KBM-7 (cell line): ENCODE data around the gene MRRF.
"Not testable (repeated sequence)": the region's sequence is repeated elsewhere in the genome, so short reads cannot be mapped to it uniquely, and the experiment has no call there.

Experiments
- DNase-seq: peaks from one replicate; pipeline ENCODE4 v3.0.0-alpha.2; 2015
- in situ Hi-C: fragments of 300-500 bp; cut with MboI; formaldehyde crosslinking; loops from 2 replicates; pipeline ENCODE4 v1.14.3; 2020; ENCODE audit warnings: low sequenced_read_pairs, low pct_unique_long_range_greater_than_20kb, mixed read lengths

MRRF gene

DNA sequence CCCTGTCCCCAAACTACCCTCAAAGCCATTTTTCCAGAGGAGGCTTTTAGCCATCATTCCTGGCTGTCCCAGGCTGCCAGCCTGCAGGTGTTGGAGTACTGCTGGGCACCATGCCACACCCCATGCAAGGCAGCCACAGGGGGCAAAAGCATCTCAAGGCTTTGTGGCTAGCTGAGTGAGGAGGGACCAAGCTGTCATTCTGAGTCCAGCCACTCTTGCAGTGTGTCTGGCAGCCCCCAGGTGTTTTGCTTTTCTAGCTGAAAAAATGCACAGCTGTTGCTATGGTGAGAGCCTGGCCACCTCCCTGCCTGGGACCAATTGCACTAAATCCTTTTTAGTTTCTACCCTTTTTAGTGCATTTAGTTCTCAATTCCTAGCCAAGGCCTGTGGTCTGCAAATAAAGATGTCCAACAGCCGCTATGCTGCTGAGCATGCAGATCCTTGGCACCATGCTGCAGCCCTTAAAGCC lies 55.8 kb downstream of the MRRF start:
- no peak for DNase-seq
- in situ Hi-C loops, result no loop called here

DNA sequence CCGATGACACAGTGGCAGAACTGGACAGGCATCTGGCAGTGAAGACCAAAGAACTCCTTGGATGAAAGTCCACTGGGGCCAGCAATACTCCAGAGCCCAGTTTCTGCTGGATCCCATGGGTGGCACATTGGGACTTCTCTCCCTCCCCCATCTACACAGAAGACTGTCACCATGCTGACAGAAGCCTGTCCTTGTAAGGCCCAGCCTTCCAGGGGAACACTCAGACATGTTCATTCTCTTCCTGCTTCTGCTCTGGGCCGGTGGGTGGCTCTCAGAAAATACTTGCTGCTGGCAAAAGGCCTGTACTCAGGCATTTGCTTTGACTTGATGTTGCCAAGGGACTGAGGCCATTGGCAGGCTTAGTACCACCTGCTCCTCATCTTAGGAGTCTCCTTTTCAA lies 57.9 kb downstream of the MRRF start:
- in situ Hi-C loops, result no loop called here
- no peak for DNase-seq

DNA sequence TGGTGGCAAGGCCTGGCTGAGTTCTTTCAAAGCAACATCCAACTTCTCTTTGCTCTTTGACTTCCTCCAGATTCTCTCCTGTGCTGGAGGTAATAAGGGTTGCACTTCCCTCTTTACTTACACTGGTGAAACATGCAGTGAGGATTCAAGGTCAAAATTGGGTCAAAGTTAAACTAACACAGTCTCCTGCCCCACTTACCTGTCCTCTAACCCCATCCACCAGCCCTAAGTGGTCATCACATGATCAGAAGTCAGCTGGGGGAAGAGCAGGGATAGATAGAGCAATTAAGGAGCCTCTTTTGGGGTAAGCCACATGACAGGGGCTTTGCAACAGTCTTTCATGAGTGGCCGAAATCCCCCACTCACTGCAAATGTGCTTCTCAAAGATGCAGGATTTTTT lies 60.0 kb downstream of the MRRF start:
- DNase-seq, in situ Hi-C loops: not testable (repeated sequence)

DNA sequence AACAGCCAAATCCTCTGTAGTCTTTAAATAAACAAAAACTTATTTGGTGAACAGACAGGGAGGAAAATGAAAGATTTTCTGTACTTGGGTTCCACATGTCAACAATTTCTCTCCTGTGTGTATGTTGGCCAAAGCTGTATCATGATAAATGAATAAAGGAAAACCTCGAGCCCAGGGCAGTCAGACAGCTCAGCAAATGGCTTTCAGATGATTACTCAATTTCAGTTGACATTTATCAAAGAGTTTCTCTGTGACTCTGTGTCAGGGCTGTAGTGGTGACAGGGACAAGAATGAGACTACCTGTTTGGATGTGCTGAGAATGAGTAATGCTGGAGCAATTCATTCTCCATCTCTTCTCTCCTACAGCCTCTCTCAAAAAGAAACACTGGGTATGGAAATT lies 60.4 kb downstream of the MRRF start:
- DNase-seq, result no peak
- in situ Hi-C loops, result no loop called here

DNA sequence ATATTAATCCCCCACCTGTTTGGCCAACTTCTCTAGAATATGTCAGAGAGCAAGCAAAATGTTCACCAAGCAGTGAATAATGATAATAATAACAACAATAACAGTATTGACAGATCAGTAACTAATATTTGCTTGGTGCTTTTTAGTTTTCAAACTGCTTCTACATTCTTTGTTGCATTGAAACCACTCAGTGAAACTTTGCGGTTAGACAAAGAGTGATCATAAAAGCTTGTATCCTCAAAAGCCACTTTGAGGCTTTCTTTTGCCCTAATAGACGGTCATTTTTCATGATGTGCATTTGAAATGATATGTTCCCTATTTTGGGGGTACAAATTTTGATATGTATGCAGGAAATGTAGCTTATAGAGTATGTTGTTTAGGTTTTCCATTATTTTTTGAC lies 62.5 kb downstream of the MRRF start:
- in situ Hi-C loops, result no loop called here
- no peak for DNase-seq

DNA sequence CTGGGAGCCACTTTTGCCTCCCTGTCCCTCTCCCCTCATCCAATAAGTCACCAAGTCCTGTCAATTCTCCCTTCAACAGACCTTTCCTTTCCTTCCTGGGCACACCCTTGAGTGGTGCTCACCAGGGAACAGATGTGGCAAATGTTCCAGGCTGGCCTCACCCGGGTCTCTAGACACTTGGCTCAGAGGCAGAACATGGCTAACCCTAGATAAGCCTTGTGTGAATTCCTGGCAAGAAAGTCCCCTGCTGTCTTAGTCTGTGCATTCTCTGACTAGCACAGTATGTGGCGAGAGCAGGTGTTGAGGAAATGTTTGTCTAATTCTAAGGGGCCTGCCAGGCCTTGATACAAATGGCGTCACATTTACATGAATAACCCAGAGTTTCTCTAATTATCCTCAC lies 64.9 kb downstream of the MRRF start:
- in situ Hi-C loops, result no loop called here
- DNase-seq, result no peak

DNA sequence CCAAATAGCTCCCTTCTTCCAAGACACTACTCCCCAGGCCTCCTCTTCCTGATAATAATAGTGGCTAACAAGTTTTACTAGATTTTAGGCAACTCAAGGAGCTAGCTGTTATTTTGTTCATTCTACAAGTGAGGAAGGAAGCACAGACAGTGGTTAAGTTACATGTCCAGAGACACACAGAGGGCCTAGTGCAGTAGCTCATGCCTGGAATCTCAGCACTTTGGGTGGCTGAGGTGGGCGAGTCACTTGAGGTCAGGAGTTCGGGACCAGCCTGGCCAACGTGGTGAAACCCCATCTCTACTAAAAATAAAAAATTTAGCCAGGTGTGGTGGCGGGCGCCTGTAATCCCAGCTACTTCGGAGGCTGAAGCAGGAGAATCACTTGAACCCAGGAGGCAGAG lies 65.8 kb downstream of the MRRF start:
- in situ Hi-C loops, DNase-seq: not testable (repeated sequence)

DNA sequence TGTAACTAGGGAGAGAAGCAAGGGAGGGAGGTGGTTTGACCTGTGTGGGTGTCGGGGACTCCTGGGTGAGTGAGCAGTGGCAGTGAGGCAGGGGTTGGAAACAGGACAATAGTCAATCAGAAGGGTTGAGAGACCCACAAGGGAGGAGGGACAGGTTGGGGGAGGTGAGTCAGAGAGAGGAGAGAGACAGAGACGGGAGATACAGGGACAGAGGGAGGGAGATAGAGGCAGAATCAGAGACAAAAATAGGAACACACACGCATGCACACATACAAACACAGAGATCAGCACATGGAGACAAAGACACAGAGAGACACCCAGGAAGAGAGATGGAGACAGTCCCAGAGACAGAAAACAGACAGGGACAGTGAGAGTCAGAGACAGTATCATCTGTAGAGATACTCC lies 66.8 kb downstream of the MRRF start:
- no peak for DNase-seq
- in situ Hi-C loops, result no loop called here

DNA sequence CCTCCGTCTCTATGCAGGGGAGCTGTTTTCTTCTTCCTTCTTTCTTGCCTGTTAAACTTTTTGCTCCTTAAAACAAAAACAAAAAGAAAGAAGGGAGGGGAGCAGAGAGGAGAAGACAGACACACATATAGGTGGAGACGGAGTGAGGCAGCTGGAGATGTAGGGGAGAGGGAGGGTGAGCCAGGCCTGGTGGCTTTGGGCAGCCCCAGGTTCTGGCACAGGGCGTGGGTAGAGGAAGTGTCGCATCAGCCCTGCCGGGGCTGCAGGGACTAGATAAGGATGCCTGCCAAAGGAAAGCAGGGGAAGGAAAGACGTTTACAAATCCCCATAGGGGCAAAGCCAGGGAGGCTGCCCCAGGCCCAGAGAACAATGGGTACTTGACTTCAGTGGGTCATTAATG lies 67.4 kb downstream of the MRRF start:
- in situ Hi-C loops, result no loop called here
- DNase-seq, result peak; percentile 81

DNA sequence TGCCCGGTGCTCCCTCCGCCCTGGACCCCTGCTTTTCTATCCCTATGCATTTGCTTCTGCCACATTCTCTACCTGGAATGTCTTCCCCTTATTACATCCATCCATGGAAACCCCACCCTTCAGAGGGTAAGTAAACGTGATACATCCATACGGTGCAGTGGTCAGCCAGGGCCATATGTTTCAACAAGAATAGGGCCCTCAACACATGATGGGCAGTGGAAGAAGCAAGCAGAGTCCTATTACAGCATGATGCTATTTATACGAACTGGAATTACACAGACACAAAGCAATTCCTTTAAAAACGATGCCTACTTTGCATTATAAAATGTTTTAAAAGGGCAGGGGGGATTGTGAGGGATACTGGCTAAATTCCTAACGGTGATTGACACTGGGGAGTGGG lies 68.0 kb downstream of the MRRF start:
- in situ Hi-C loops, result no loop called here
- DNase-seq, result no peak

DNA sequence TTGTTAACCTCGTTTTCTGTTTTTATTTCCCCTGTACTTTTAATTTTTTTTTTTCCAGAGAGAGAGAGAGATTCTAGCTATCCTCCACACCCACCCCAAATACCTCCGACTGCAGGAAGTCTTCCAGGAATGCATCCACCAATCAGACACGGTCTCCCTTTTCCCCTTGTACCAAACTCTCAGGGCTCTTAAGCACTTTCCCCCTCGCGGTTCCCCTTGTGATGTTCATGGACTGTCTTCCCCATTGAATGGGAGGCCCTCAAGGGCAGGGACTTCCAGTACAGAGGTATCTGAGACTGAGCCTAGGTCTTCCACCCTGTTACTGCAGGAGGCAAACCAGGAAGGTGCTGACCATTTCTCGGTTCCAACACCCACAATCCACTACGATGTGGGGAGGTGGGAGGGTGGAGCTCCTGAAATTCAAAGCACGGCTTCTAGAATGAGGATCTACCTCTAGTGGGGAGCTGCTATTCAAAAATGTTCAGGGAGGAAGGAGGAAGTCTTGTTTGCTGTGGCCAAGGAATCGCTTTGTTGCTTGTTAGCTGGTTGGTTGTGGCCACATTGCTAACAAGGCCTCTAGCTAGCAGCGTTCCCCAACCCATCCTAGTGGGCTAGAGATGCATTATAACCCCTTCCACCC lies 68.6 kb downstream of the MRRF start:
- in situ Hi-C loops, result no loop called here
- peak; percentile 50 for DNase-seq

DNA sequence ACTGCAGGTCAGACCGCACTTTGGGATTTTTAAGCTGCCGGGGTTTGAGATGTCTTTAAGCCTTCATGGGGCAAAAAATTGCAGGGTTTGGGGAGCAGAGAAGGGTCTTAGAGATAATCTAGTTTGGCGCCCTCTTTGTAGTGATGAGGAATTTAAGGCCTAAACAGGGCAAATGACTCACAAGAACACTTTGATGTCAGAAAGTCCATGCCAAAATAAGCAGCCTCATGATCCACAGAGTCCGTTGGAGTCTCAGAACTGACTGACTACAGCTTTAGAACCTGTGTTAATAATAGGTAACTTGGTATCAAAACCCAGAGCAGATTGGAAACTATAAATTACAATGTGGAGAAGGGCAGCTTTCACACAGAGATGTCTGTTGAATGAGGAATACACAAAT lies 70.2 kb downstream of the MRRF start:
- DNase-seq, result no peak
- in situ Hi-C loops, result no loop called here

DNA sequence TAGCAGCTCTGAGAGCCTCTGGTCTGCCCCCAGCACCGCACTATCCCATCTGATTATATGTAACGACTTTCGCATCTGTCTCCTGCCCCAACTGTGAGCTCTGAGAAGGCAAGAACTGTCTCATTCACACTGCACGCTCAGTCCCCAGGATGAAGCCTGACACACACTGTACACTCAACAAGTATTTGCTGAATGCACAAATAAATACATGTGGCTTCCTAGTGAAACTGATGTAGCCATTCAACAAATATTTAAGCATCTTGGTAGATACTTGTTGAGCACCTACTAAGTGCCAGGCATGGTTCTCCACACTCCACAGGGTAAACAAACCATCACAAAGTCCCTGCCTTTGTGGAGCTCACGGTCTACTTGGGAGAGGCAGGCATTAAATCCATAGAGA lies 71.5 kb downstream of the MRRF start:
- in situ Hi-C loops, result no loop called here
- no peak for DNase-seq

DNA sequence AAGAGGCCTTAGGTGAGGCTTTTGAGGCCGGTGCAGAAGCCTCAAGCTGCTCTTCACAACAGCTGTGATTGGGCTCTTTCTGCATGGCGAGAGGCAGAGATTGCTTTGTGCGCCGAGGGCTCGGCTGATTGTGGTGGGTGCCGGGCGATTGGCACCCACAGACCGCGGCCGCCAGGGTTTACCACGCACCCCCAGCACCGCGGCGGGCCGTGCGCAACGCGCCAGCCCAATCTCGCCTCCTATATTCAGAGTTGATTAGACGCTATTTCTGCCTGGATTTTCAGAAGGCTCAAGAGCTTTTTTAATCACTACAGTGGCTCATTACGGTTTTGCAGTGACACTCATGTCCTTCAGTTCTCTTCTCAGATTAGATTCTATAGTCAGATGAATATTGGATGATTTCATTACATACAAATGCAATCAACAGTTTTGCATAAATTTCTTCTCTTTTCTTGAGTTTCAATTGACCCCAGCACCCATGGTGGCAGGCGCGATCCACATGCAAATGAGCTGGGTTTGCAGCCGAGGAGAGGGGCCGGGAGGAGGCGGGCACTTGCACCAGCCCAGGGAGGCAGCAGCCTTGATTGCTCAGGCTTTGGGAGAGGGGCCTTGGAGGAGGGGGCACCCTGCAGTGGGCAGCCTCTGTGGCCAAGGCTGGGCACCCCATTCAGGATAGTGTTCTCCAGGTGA lies 72.3 kb downstream of the MRRF start:
- in situ Hi-C loops, result no loop called here
- DNase-seq, result no peak

DNA sequence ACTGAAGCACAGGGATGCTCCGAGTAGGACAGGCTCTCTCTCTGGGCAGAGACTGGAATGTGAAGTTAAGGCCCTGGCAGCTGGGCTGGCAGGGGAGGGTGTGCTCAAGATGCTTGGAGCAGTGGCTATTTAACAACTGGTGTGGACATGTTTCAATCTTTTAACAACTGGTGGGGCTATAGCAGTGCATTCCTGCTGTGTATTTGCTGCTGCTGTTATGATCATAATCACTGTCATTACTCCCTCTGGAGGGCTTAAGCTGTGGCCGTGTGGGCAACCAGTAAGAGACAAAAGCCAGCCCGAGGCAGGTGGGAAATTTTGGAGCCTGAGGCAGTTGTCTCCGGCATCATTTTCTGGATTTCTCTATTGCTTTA lies 72.9 kb downstream of the MRRF start:
- in situ Hi-C loops, result no loop called here
- no peak for DNase-seq

DNA sequence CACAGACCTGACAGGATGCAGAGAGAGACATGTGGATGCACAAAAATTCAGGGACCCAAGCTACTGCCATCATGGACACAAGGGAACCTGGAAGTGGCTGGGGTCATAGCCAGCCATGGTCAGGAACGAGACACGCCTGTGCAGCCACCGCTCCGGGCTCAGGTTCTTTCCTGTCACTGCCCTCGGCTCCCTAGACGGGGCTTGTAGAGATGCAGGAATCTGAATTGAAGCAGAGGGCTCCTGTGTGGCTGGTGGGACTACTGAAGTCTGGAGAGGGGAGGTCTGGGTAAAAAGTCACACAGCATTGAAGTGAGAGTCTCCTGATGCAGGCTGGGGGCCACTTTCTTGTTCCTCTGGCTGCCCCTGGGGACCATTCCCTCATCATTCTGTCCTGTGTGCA lies 73.9 kb downstream of the MRRF start:
- in situ Hi-C loops, result no loop called here
- no peak for DNase-seq

DNA sequence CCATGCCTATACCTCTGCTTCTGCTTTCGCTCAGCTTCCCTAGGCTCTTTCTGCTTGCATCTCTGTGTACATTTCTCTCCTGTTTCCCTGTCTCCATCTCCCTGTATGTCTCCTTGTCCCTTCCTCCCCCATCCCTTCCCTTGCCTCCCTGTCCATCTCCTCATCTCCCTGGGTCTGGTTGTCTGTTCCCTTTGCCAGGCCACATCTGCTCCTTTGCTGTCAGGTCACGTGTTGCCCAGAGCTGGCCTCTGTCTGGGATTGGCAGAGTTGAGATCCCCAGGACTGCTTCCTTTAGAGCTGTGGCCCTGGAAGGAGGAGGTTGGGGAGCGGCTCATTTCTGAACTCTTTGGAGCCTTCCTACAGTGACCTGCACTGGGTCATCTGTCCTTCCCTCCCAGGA lies 74.3 kb downstream of the MRRF start:
- in situ Hi-C loops, result no loop called here
- no peak for DNase-seq

DNA sequence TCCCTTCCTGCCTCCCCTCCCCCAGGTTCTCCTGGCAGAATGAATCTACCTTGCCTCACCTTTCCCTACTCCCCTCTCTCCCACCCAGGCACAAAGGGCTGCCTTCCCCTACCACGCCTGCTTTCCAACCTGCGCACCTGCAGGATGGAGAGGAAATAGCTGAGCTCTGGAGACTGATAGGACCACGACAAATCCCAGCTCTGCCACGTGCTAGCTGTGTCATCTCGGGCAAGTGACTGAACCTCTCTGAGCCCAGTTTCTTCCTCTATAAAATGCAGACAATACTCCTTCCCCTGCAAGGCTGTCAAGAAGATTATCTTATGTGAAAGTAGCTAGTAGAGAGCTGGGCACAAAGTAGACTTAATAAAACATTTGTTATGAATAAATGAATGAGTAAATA lies 74.9 kb downstream of the MRRF start:
- in situ Hi-C loops, result no loop called here
- DNase-seq, result no peak

DNA sequence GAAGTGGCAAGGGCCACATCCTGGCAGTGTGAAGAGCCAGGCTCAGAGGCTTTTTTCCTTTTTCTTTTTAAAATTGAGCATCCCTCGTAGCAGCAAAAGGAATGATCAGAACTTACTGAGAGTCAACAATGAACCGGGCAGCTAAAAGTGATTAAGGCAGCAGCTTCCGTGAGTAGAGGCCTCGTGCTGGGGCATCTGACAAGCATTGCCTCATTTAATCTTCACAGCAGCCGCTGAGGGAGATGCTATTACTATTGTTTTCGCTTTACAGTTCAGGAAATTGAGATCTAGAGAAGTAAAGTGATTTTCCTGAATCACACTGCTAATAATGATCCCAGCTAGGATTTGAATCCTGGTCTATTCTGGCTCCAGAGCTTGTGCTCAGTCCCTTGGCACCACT lies 75.5 kb downstream of the MRRF start:
- in situ Hi-C loops, result no loop called here
- DNase-seq, result no peak

DNA sequence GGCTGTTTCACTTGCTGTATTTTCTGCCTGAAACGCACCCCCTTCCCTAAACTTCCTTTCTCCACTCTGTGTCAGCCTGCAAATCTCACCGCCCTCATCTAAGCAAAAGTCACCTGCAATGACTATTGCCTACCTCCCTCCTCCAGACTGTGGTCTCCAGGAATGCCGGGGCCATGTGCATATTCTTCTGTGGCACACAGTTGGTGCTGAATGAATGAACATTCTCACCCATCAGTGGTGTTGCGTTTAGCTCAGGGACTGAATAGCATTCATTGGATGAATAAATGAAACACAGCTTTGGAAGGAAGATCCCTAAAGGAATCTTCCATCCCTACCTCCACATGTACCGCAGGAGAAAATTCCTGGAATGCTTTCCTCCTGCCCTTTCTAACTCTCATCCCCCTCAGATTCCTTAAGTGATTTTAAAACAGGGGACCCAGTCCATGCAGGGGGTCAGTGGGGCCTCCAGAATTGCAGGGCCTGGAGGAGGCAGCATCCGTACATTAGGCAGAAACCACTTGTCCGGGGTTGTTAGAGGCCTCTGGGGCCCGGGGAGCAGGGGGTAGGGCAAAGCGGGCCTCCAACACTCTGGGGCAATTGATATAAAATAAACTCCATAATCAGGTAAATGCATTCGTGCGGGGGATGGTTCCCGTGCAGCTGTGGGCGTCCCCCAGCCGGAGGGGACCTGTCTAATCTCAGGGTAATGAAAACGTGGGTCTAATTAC lies 77.8 kb downstream of the MRRF start:
- in situ Hi-C loops, result no loop called here
- no peak for DNase-seq
